ENCODE results near the gene ZNF277.

DNA sequence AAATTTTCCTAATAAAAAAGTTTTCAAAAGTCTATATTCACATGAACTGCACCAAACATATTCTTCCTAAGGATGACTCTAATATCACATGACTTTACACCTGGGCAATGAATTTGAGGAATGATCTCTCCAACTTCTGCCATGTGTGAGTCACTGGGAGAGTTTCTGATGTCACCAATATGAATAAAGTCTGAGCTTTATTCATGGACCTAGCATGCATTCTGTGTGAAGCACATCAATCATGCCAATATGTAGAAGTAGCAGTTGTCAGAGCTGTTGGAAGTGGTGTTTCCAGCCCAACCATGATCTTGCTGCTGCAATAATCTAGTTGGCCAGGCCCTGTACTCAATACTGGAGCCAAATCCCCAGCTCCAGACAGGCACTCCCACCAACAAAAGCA is 152.0 kb downstream of the ZNF277 start:
- TF ChIP-seq FOXM1 (IDR thresholded peaks at IDR 0.05; ENCODE audit: borderline replicate concordance, low read depth) (no peak), TAF1 (IDR thresholded peaks at IDR 0.05; ENCODE audit: low read depth) (no peak)
